Ascending aorta (tissue), 2 donors: Measurements from ENCODE around the gene TBC1D4. TPM values are rescaled to one million over a fixed set of nuclear protein-coding genes. Genes with fewer than 3 reads are reported as not detected.

Source experiments
- DNase-seq, 2 donors: peaks; one replicate each; pipeline ENCODE4 v3.0.0-alpha.2; 2019; ENCODE audit warnings: low spot score in 2 of 2
- H3K27ac ChIP-seq, 2 donors: fragments of 200-600 bp; sonication (generic); one replicate each; pipeline ENCODE4 v1.5.1; 2016 to 2017; ENCODE audit warnings: mild to moderate bottlenecking in 1 of 2
- H3K27me3 ChIP-seq: fragments of 200-600 bp; sonication (generic); one replicate; pipeline ENCODE4 v1.5.1; 2017
- H3K36me3 ChIP-seq, 2 donors: fragments of 200-600 bp; sonication (generic); one replicate each; pipeline ENCODE4 v1.5.1; 2016
- H3K4me1 ChIP-seq, 2 donors: fragments of 200-600 bp; sonication (generic); one replicate each; pipeline ENCODE4 v1.5.1; 2016 to 2017; ENCODE audit warnings: mild to moderate bottlenecking in 1 of 2
- H3K4me3 ChIP-seq, 2 donors: fragments of 200-600 bp; sonication (generic); one replicate each; pipeline ENCODE4 v1.5.1; 2016 to 2017; ENCODE audit warnings: mild to moderate bottlenecking in 1 of 2
- H3K9me3 ChIP-seq, 2 donors: fragments of 200-600 bp; sonication (generic); one replicate each; pipeline ENCODE4 v1.5.1; 2016
- CTCF ChIP-seq, 3 experiments: fragments of 200-600 bp in 2 of 3; fragments of 450-650 bp in 1 of 3; sonication (generic) in 2 of 3; IDR thresholded peaks; one replicate each; pipeline ENCODE4 v1.5.1; 2016 to 2019; ENCODE audit warnings: antibody characterized with exemption in 3 of 3, mild to moderate bottlenecking in 1 of 3, moderate library complexity in 1 of 3
- intact Hi-C: fragments of 100-400 bp; cut with DNase I; formaldehyde crosslinking; loops from one replicate; pipeline ENCODE4 v1.15.1; 2023
- total RNA-seq: library from RNA; depleted of rRNA; stranded (reverse); fragments of >200 nt; gene quantifications from one replicate; pipeline ENCODE4 v1.1.0, GENCODE V29; 2016

Gene TBC1D4
- total RNA-seq, 1 donor from 2014 or later = 9.5 TPM

GRCh38 chr13:75395066-75395465 lies 86.9 kb downstream of the TBC1D4 start:
- no peak for DNase-seq
- intact Hi-C loops = no loop called here
- H3K27ac ChIP-seq = no peak overlapping the region
- H3K4me3 ChIP-seq = no peak overlapping the region
- TF ChIP-seq CTCF (IDR thresholded peaks at IDR 0.05) = no peak
- no peaks in the 10 kb centered on the region for H3K27me3 ChIP-seq
- no peaks in the 10 kb centered on the region for H3K36me3 ChIP-seq
- no peaks in the 10 kb centered on the region for H3K9me3 ChIP-seq
- H3K4me1 ChIP-seq = no peaks in the 10 kb centered on the region

GRCh38 chr13:75393839-75394520 lies 88.0 kb downstream of the TBC1D4 start:
- Histone ChIP-seq H3K4me1 (no peaks in the 10 kb centered on the region), H3K4me3 (no peak overlapping the region), H3K9me3 (no peaks in the 10 kb centered on the region), H3K27me3 (no peaks in the 10 kb centered on the region), H3K36me3 (no peaks in the 10 kb centered on the region), H3K27ac (no peak overlapping the region)
- intact Hi-C loops = no loop called here
- DNase-seq = no peak
- TF ChIP-seq CTCF (IDR thresholded peaks at IDR 0.05) = no peak

- TF ChIP-seq CTCF (IDR thresholded peaks at IDR 0.05) = no peak
- no peaks in the 10 kb centered on the region for H3K27me3 ChIP-seq
- H3K4me3 ChIP-seq = no peak overlapping the region
- no peaks in the 10 kb centered on the region for H3K9me3 ChIP-seq
- no peaks in the 10 kb centered on the region for H3K36me3 ChIP-seq
- intact Hi-C loops = no loop called here
- H3K27ac ChIP-seq = no peak overlapping the region
- H3K4me1 ChIP-seq = no peaks in the 10 kb centered on the region
- no peak for DNase-seq
Observed at GRCh38 chr13:75391432-75392100, 90.4 kb downstream of the TBC1D4 start.

GRCh38 chr13:75390229-75390628 lies 91.7 kb downstream of the TBC1D4 start:
- no peaks in the 10 kb centered on the region for H3K4me1 ChIP-seq
- TF ChIP-seq CTCF (IDR thresholded peaks at IDR 0.05) = no peak

GRCh38 chr13:75385708-75386083 lies 96.3 kb downstream of the TBC1D4 start:
- Histone ChIP-seq H3K9me3 (no peaks in the 10 kb centered on the region), H3K36me3 (no peaks in the 10 kb centered on the region), H3K4me1 (no peaks in the 10 kb centered on the region), H3K27ac (no peak overlapping the region), H3K4me3 (no peak overlapping the region), H3K27me3 (no peaks in the 10 kb centered on the region)
- intact Hi-C loops = no loop called here
- no peak for TF ChIP-seq CTCF (IDR thresholded peaks at IDR 0.05)
- no peak for DNase-seq

More at GRCh38 chr13:75390229-75390628, 91.7 kb downstream of the TBC1D4 start:
- Histone ChIP-seq H3K27me3 (no peaks in the 10 kb centered on the region), H3K27ac (no peak overlapping the region), H3K9me3 (no peaks in the 10 kb centered on the region), H3K36me3 (no peaks in the 10 kb centered on the region), H3K4me3 (no peak overlapping the region)
- intact Hi-C loops = no loop called here
- DNase-seq = no peak
